PFSK-1 (cell line): ENCODE data around the gene GINS2.

Source experiments
- FOXP2 ChIP-seq: optimal IDR thresholded peaks from 2 replicates; pipeline ENCODE3; 2011; ENCODE audit warnings: borderline replicate concordance, control low read depth, inconsistent platforms; ENCODE audit not compliant: insufficient read depth; ENCODE audit errors: extremely low read length, extremely low read depth
- POLR2AphosphoS5 ChIP-seq: IDR thresholded peaks from 2 replicates; pipeline ENCODE4 v1.6.1; 2012; ENCODE audit warnings: low read depth, mild to moderate bottlenecking, control low read depth, low read length, moderate library complexity
- REST ChIP-seq, 2 experiments: IDR thresholded peaks; 2 replicates each; pipeline versions ENCODE4 v1.6.1 to v1.8.0; 2011 to 2012; ENCODE audit warnings: low read depth in 2 of 2, low read length in 2 of 2, control low read depth in 1 of 2, inconsistent platforms in 1 of 2, mild to moderate bottlenecking in 1 of 2, moderate library complexity in 1 of 2; ENCODE audit not compliant: insufficient read depth in 1 of 2
- SIN3A ChIP-seq: IDR thresholded peaks from 2 replicates; pipeline ENCODE4 v1.6.1; 2012; ENCODE audit warnings: mild to moderate bottlenecking, low read length, moderate library complexity, borderline replicate concordance; ENCODE audit not compliant: insufficient read depth
- TAF1 ChIP-seq: IDR thresholded peaks from 2 replicates; pipeline ENCODE4 v1.6.1; 2012; ENCODE audit warnings: low read length, control low read depth, borderline replicate concordance; ENCODE audit not compliant: insufficient read depth

The GINS2 gene

GRCh38 chr16:85712801-85713200 is 24.0 kb upstream of the GINS2 start:
- TF ChIP-seq POLR2AphosphoS5 (no peak), FOXP2 (no peak), SIN3A (no peak), REST (IDR thresholded peaks at IDR 0.05; ENCODE audit: insufficient read depth in 1 of 2, low read depth in 2 of 2, low read length in 2 of 2) (no peak), TAF1 (no peak)

- no peak for TF ChIP-seq REST (IDR thresholded peaks at IDR 0.05; ENCODE audit: insufficient read depth in 1 of 2, low read depth in 2 of 2, low read length in 2 of 2)
- no peak for TF ChIP-seq TAF1
- TF ChIP-seq POLR2AphosphoS5: no peak
- no peak for TF ChIP-seq SIN3A
- TF ChIP-seq FOXP2: no peak
Observed at GRCh38 chr16:85711982-85712587, 23.3 kb upstream of the GINS2 start.

GRCh38 chr16:85710732-85711131 is 22.0 kb upstream of the GINS2 start:
- TF ChIP-seq REST (IDR thresholded peaks at IDR 0.05; ENCODE audit: insufficient read depth in 1 of 2, low read depth in 2 of 2, low read length in 2 of 2) (no peak), TAF1 (no peak), SIN3A (no peak), FOXP2 (no peak), POLR2AphosphoS5 (no peak)

GRCh38 chr16:85709766-85710585 is 21.2 kb upstream of the GINS2 start:
- TF ChIP-seq TAF1: no peak
- no peak for TF ChIP-seq REST (IDR thresholded peaks at IDR 0.05; ENCODE audit: insufficient read depth in 1 of 2, low read depth in 2 of 2, low read length in 2 of 2)
- no peak for TF ChIP-seq FOXP2
- TF ChIP-seq SIN3A: no peak
- TF ChIP-seq POLR2AphosphoS5: no peak

- TF ChIP-seq SIN3A (no peak), REST (IDR thresholded peaks at IDR 0.05; ENCODE audit: insufficient read depth in 1 of 2, low read depth in 2 of 2, low read length in 2 of 2) (no peak), TAF1 (no peak), POLR2AphosphoS5 (no peak), FOXP2 (no peak)
Observed at GRCh38 chr16:85708338-85708737, 19.6 kb upstream of the GINS2 start.
